IMR-90 (cell line): ENCODE measurements around the gene NRCAM. TPM values are rescaled to one million over a fixed set of nuclear protein-coding genes. Genes with fewer than 3 reads are reported as not detected.

Experiments
- ATAC-seq: fragments of 200-7000 bp; cut with Tn5 transposase; 2 replicates; pipeline ENCODE4 v1.9.1; 2020; ENCODE audit warnings: low read depth, mild to moderate bottlenecking, moderate library complexity
- BruUV-seq: library from RNA; stranded (reverse); fragments of 400-500 nt; replicated peaks from 2 replicates; lab custom pipeline; 2021; lab: Mats Ljungman, UMichigan
- CTCF ChIA-PET: fragments of 300-600 bp; formaldehyde crosslinking; extraction: SDS; loops from one replicate; lab custom pipeline; 2021; ENCODE audit warnings: antibody characterized with exemption; lab: Yijun Ruan, JAX
- POLR2A ChIA-PET: fragments of 300-600 bp; sonication (Branson Sonifier 250); formaldehyde crosslinking; loops from one replicate; lab custom pipeline; 2022; ENCODE audit warnings: antibody characterized with exemption; ENCODE audit not compliant: unreplicated experiment; lab: Charles Lee
- DNase-seq: peaks from one replicate; pipeline ENCODE4 v3.0.0; 2013
- H2AFZ ChIP-seq: replicated peaks from 2 replicates; pipeline ENCODE3; 2013; ENCODE audit warnings: low read length, mild to moderate bottlenecking; ENCODE audit not compliant: poor library complexity
- H2AK5ac ChIP-seq: 2 replicates; pipeline ENCODE4 v1.6.1; 2013; ENCODE audit warnings: low read depth, low read length, inconsistent platforms
- H2AK9ac ChIP-seq: replicated peaks from 2 replicates; pipeline ENCODE3; 2013; ENCODE audit warnings: mild to moderate bottlenecking, low read depth, low read length, moderate library complexity; ENCODE audit not compliant: poor library complexity
- H2BK120ac ChIP-seq: 2 replicates; pipeline ENCODE4 v1.6.1; 2013; ENCODE audit warnings: low read depth, low read length, inconsistent platforms
- H2BK15ac ChIP-seq: 3 replicates; pipeline ENCODE4 v1.6.1; 2013; ENCODE audit warnings: low read depth, low read length, inconsistent platforms
- H2BK20ac ChIP-seq: 2 replicates; pipeline ENCODE4 v1.6.1; 2013; ENCODE audit warnings: low read depth, mild to moderate bottlenecking, inconsistent platforms, low read length, moderate library complexity
- H2BK5ac ChIP-seq: 2 replicates; pipeline ENCODE4 v1.6.1; 2013; ENCODE audit warnings: mild to moderate bottlenecking, low read depth, low read length, inconsistent platforms; ENCODE audit not compliant: poor library complexity, severe bottlenecking
- H3K14ac ChIP-seq: replicated peaks from 2 replicates; pipeline ENCODE4 v1.6.1; 2013; ENCODE audit warnings: low read depth, low read length, inconsistent platforms
- H3K18ac ChIP-seq: 2 replicates; pipeline ENCODE4 v1.6.1; 2013; ENCODE audit warnings: low read depth, low read length, control low read depth
- H3K23ac ChIP-seq: 2 replicates; pipeline ENCODE4 v1.6.1; 2013; ENCODE audit warnings: low read depth, low read length, inconsistent platforms
- H3K27ac ChIP-seq: 2 replicates; pipeline ENCODE4 v1.5.1; 2013; ENCODE audit warnings: mild to moderate bottlenecking, control low read depth, low read length; ENCODE audit not compliant: insufficient read depth
- H3K27me3 ChIP-seq: 2 replicates; pipeline ENCODE4 v1.6.1; 2013; ENCODE audit warnings: low read length; ENCODE audit not compliant: control insufficient read depth, insufficient read depth
- H3K36me3 ChIP-seq: 2 replicates; pipeline ENCODE4 v1.6.1; 2013; ENCODE audit warnings: low read length, mixed read lengths; ENCODE audit not compliant: control insufficient read depth, insufficient read depth
- H3K4ac ChIP-seq: 2 replicates; pipeline ENCODE4 v1.6.1; 2013; ENCODE audit warnings: low read depth, low read length, inconsistent platforms
- H3K4me1 ChIP-seq: 2 replicates; pipeline ENCODE4 v1.6.1; 2013; ENCODE audit warnings: low read length, mixed read lengths; ENCODE audit not compliant: control insufficient read depth, insufficient read depth
- H3K4me2 ChIP-seq: 2 replicates; pipeline ENCODE4 v1.6.1; 2013; ENCODE audit warnings: low read depth, mild to moderate bottlenecking, control low read depth, low read length, moderate library complexity
- H3K4me3 ChIP-seq: 2 replicates; pipeline ENCODE4 v1.5.1; 2013; ENCODE audit warnings: low read depth, mild to moderate bottlenecking, control low read depth, low read length, moderate library complexity; ENCODE audit not compliant: insufficient read depth
- H3K56ac ChIP-seq: 2 replicates; pipeline ENCODE4 v1.6.1; 2013; ENCODE audit warnings: low read length, inconsistent platforms; ENCODE audit not compliant: insufficient read depth; ENCODE audit errors: extremely low read depth
- H3K79me1 ChIP-seq, 2 experiments: 2 replicates each; pipeline ENCODE4 v1.6.1; 2013; ENCODE audit warnings: low read length in 2 of 2, inconsistent platforms in 1 of 2, low read depth in 1 of 2
- H3K9ac ChIP-seq: 2 replicates; pipeline ENCODE4 v1.6.1; 2013; ENCODE audit warnings: low read depth, low read length, control low read depth
- H3K9me1 ChIP-seq: 2 replicates; pipeline ENCODE4 v1.6.1; 2013; ENCODE audit warnings: low read length, inconsistent platforms; ENCODE audit not compliant: insufficient read depth
- H3K9me3 ChIP-seq: 2 replicates; pipeline ENCODE4 v1.6.1; 2013; ENCODE audit warnings: low read length; ENCODE audit not compliant: control insufficient read depth, insufficient read depth
- H4K20me1 ChIP-seq: 2 replicates; pipeline ENCODE4 v1.6.1; 2013; ENCODE audit warnings: low read length, inconsistent platforms; ENCODE audit not compliant: insufficient read depth
- H4K5ac ChIP-seq: 2 replicates; pipeline ENCODE4 v1.6.1; 2013; ENCODE audit warnings: mild to moderate bottlenecking, low read depth, low read length, control low read depth
- H4K8ac ChIP-seq, 2 experiments: 2 replicates each; pipeline ENCODE4 v1.6.1; 2013; ENCODE audit warnings: low read depth in 2 of 2, low read length in 2 of 2, control low read depth in 1 of 2, inconsistent platforms in 1 of 2
- H4K91ac ChIP-seq: 2 replicates; pipeline ENCODE4 v1.6.1; 2013; ENCODE audit warnings: low read depth, low read length, inconsistent platforms; ENCODE audit not compliant: insufficient read depth
- BHLHE40 ChIP-seq: fragments of 150-350 bp; IDR thresholded peaks from 2 replicates; pipeline ENCODE4 v1.6.1; 2016; ENCODE audit warnings: mild to moderate bottlenecking, low read depth, low read length
- CEBPB ChIP-seq: IDR thresholded peaks from 2 replicates; pipeline ENCODE4 v1.6.1; 2012; ENCODE audit warnings: low read depth, low read length, improper control_type of control experiment
- CHD1 ChIP-seq: IDR thresholded peaks from 2 replicates; pipeline ENCODE4 v1.6.1; 2012; ENCODE audit warnings: low read depth, low read length, improper control_type of control experiment
- CTCF ChIP-seq: conservative IDR thresholded peaks from 2 replicates; pipeline ENCODE4 v1.5.1; 2012; ENCODE audit warnings: mild to moderate bottlenecking, low read depth, low read length, improper control_type of control experiment
- ELK1 ChIP-seq: fragments of 150-350 bp; IDR thresholded peaks from 2 replicates; pipeline ENCODE4 v1.6.1; 2016; ENCODE audit warnings: low read depth, mild to moderate bottlenecking, low read length, moderate library complexity, borderline replicate concordance
- FOS ChIP-seq: fragments of 150-350 bp; IDR thresholded peaks from 2 replicates; pipeline ENCODE4 v1.6.1; 2016; ENCODE audit warnings: low read depth, low read length
- MAFK ChIP-seq: IDR thresholded peaks from 2 replicates; pipeline ENCODE4 v1.6.1; 2012; ENCODE audit warnings: low read depth, low read length, improper control_type of control experiment
- MAZ ChIP-seq: IDR thresholded peaks from 2 replicates; pipeline ENCODE4 v1.6.1; 2012; ENCODE audit warnings: low read depth, mild to moderate bottlenecking, low read length, improper control_type of control experiment, moderate library complexity, borderline replicate concordance
- MXI1 ChIP-seq: IDR thresholded peaks from 2 replicates; pipeline ENCODE4 v1.6.1; 2012; ENCODE audit warnings: low read depth, mild to moderate bottlenecking, low read length, moderate library complexity, borderline replicate concordance
- NFE2L2 ChIP-seq: fragments of 150-350 bp; IDR thresholded peaks from 2 replicates; pipeline ENCODE4 v1.6.1; 2016; ENCODE audit warnings: low read depth, mild to moderate bottlenecking, low read length
- POLR2A ChIP-seq: IDR thresholded peaks from 2 replicates; pipeline ENCODE4 v1.6.1; 2012; ENCODE audit warnings: mild to moderate bottlenecking, low read depth, low read length
- RAD21 ChIP-seq: IDR thresholded peaks from 2 replicates; pipeline ENCODE4 v1.6.1; 2012; ENCODE audit warnings: low read length, improper control_type of control experiment
- RCOR1 ChIP-seq: IDR thresholded peaks from 2 replicates; pipeline ENCODE4 v1.6.1; 2012; ENCODE audit warnings: mild to moderate bottlenecking, low read length, improper control_type of control experiment; ENCODE audit not compliant: insufficient replicate concordance
- RFX5 ChIP-seq: IDR thresholded peaks from 2 replicates; pipeline ENCODE4 v1.8.0; 2012; ENCODE audit warnings: low read depth, mild to moderate bottlenecking, low read length, moderate library complexity
- SMC3 ChIP-seq: fragments of 150-350 bp; IDR thresholded peaks from 2 replicates; pipeline ENCODE4 v1.6.1; 2016; ENCODE audit warnings: low read depth, mild to moderate bottlenecking, antibody characterized with exemption, low read length, moderate library complexity
- USF2 ChIP-seq: fragments of 150-350 bp; IDR thresholded peaks from 2 replicates; pipeline ENCODE4 v1.6.1; 2017; ENCODE audit warnings: mild to moderate bottlenecking, antibody characterized with exemption, low read length, low read depth
- WGBS, 2 experiments: methylation state at CpG; one replicate each; pipeline versions ENCODE4 v1.1.5 to v1.1.7; 2013; ENCODE audit warnings: missing lambda C conversion rate in 2 of 2; ENCODE audit not compliant: insufficient read length in 1 of 2; ENCODE audit errors: extremely low coverage in 2 of 2; 5-methylcytosine and 5-hydroxymethylcytosine counted together
- dilution Hi-C: fragments of 300-500 bp; cut with HindIII; formaldehyde crosslinking; loops from one replicate; pipeline ENCODE4 v1.14.3; 2018; ENCODE audit warnings: low sequenced_read_pairs; ENCODE audit not compliant: unreplicated experiment
- in situ Hi-C: fragments of 300-500 bp; cut with MboI; formaldehyde crosslinking; loops from 3 replicates; pipeline ENCODE4 v1.14.3; 2019; ENCODE audit warnings: low sequenced_read_pairs, inconsistent platforms, mixed read lengths
- intact Hi-C: fragments of 100-400 bp; cut with micrococcal nuclease; formaldehyde crosslinking; loops from 2 replicates; pipeline ENCODE4 v1.10.0; 2022
- polyA plus RNA-seq, 3 experiments: library from polyadenylated mRNA; depleted of rRNA; stranded (reverse); fragments of >200 nt; gene quantifications; 2 replicates each; pipeline ENCODE4 v1.2.3, GENCODE V29; 2012; ENCODE audit warnings: low replicate concordance in 1 of 3
- total RNA-seq: library from RNA; depleted of rRNA; stranded (reverse); fragments of >200 nt; gene quantifications from 2 replicates; pipeline ENCODE4 v1.2.3, GENCODE V29; 2012

Gene NRCAM
- total and polyA plus RNA-seq, 2 of the 4 experiments (the other 2 are of a cell fraction), result 0.46 to 1.1 TPM

GRCh38 chr7:108204281-108204796, 251.9 kb downstream of the NRCAM start:
- no peak overlapping the region for H3K4me3 ChIP-seq
- H2BK15ac ChIP-seq, result no peak overlapping the region
- no peak overlapping the region for H4K5ac ChIP-seq
- H3K4me1 ChIP-seq, result no peaks in the 10 kb centered on the region
- no peak overlapping the region for H3K4me2 ChIP-seq
- dilution Hi-C loops (no loop called here), intact Hi-C loops (no loop called here), in situ Hi-C loops (no loop called here)
- no peak overlapping the region for H3K14ac ChIP-seq
- no peak overlapping the region for H3K9ac ChIP-seq
- DNase-seq (no peak), ATAC-seq (no peak)
- no peaks in the 10 kb centered on the region for H3K36me3 ChIP-seq
- peaks cover 26% of the 10 kb centered on the region for H3K27me3 ChIP-seq
- no peaks in the 10 kb centered on the region for H3K79me1 ChIP-seq
- no peaks in the 10 kb centered on the region for H4K20me1 ChIP-seq
- no peak overlapping the region for H2BK20ac ChIP-seq
- no peak overlapping the region for H3K18ac ChIP-seq
- 83% methylated on average over 1 of the region's 8 CpGs; no CpG with 5 or more reads in 1 of the 2 experiments for WGBS, 2 experiments
- H4K8ac ChIP-seq, result no peak overlapping the region
- no peak overlapping the region for H2AK9ac ChIP-seq
- H3K23ac ChIP-seq, result no peak overlapping the region
- no peaks in the 10 kb centered on the region for H3K9me3 ChIP-seq
- BruUV-seq, result no TSS peak
- TF ChIP-seq RAD21, result no peak
- TF ChIP-seq POLR2A, result no peak
- no peak for TF ChIP-seq RFX5
- no peak for TF ChIP-seq CEBPB
- TF ChIP-seq NFE2L2, result no peak
- TF ChIP-seq MAFK, result no peak
- TF ChIP-seq CTCF, result no peak
- TF ChIP-seq RCOR1, result no peak
- no peak for TF ChIP-seq MAZ
- TF ChIP-seq ELK1, result no peak
- TF ChIP-seq MXI1, result no peak
- no peak for TF ChIP-seq USF2
- TF ChIP-seq SMC3, result no peak
- TF ChIP-seq FOS, result no peak
- TF ChIP-seq BHLHE40, result no peak
- no peak for TF ChIP-seq CHD1
- H2AK5ac ChIP-seq, result no peak overlapping the region
- H3K9me1 ChIP-seq, result no peaks in the 10 kb centered on the region
- H3K4ac ChIP-seq, result no peak overlapping the region
- H2BK120ac ChIP-seq, result no peak overlapping the region
- H4K91ac ChIP-seq, result no peak overlapping the region
- no peak overlapping the region for H3K27ac ChIP-seq
- H2AFZ ChIP-seq, result no peak overlapping the region
- H3K56ac ChIP-seq, result no peak overlapping the region
- ChIA-PET POLR2A (no interaction called here), CTCF (no interaction called here)
- no peak overlapping the region for H2BK5ac ChIP-seq
